Hepatocyte (in vitro differentiated cells): ENCODE measurements around the gene KRTAP9-3.

Experiments used
- CTCF ChIP-seq: fragments of 200-600 bp; sonication (generic); IDR thresholded peaks from 2 replicates; pipeline ENCODE4 v1.5.1; 2016; ENCODE audit warnings: antibody characterized with exemption, mild to moderate bottlenecking; ENCODE audit not compliant: poor library complexity
- EZH2 ChIP-seq: fragments of 200-600 bp; sonication (generic); IDR thresholded peaks from 2 replicates; pipeline ENCODE4 v1.6.1; 2016; ENCODE audit warnings: antibody characterized with exemption, mild to moderate bottlenecking, borderline replicate concordance
- EZH2phosphoT487 ChIP-seq: fragments of 200-600 bp; sonication (generic); IDR thresholded peaks from one replicate; pipeline ENCODE4 v1.6.1; 2018; ENCODE audit warnings: antibody characterized with exemption, mild to moderate bottlenecking, low read depth, moderate library complexity; ENCODE audit not compliant: unreplicated experiment, severe bottlenecking

- TF ChIP-seq EZH2phosphoT487 (no peak), CTCF (no peak), EZH2 (no peak)
These were observed 45.4 kb upstream of the KRTAP9-3 start for GRCh38 chr17:41186872-41187271.
